ENCODE data around the gene FAR2.

DNA sequence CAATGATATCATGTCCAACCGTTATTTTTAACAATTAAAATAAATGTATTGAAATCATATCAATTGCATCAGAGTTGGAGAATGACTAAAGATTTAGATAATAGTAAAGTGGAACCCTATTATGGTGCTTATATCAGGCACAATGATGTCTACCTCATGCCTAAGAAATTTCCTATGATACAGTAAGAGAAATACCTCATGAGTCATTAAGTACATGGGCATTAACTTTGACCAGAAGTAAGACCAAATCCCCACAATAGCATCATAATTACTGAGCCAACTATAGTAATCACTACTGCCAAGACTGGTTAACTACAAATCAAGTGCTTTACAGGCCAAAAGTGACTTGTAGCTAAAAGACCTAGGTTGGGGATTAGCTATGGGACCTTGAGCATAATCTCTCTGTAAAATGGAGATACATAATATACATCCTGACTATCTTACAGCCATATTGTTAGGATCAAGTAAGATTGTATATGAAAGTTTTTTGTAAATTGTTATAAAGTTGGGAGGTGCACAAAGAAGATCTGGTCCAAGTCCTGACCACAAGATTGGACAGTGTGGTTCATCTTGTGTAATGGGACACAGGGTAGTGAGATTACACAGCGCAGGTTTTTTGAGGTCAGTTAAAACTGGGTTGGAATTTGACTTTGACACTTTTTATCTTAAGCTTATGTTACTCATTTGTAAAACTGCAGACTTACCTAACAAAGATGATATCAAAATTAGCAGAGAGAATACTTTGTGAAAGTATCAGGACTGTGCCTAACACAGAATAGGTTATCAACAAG is 171.4 kb downstream of the FAR2 start:
- TF ChIP-seq EP300 (IDR thresholded peaks at IDR 0.05; ENCODE audit: borderline replicate concordance), result no peak
- no peak for TF ChIP-seq ZBTB7A (IDR thresholded peaks at IDR 0.05; ENCODE audit: low read depth)
- no peak for TF ChIP-seq TEAD4 (IDR thresholded peaks at IDR 0.05)
- no peak for TF ChIP-seq RAD21 (IDR thresholded peaks at IDR 0.05; ENCODE audit: low read depth)
- TF ChIP-seq, protein P1, sequence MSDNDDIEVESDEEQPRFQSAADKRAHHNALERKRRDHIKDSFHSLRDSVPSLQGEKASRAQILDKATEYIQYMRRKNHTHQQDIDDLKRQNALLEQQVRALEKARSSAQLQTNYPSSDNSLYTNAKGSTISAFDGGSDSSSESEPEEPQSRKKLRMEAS (IDR thresholded peaks at IDR 0.05), result no peak
- no peak for TF ChIP-seq TAF1 (IDR thresholded peaks at IDR 0.05; ENCODE audit: low read depth)
- TF ChIP-seq YY1 (IDR thresholded peaks at IDR 0.05; ENCODE audit: low read depth), result no peak
- TF ChIP-seq, protein P2, sequence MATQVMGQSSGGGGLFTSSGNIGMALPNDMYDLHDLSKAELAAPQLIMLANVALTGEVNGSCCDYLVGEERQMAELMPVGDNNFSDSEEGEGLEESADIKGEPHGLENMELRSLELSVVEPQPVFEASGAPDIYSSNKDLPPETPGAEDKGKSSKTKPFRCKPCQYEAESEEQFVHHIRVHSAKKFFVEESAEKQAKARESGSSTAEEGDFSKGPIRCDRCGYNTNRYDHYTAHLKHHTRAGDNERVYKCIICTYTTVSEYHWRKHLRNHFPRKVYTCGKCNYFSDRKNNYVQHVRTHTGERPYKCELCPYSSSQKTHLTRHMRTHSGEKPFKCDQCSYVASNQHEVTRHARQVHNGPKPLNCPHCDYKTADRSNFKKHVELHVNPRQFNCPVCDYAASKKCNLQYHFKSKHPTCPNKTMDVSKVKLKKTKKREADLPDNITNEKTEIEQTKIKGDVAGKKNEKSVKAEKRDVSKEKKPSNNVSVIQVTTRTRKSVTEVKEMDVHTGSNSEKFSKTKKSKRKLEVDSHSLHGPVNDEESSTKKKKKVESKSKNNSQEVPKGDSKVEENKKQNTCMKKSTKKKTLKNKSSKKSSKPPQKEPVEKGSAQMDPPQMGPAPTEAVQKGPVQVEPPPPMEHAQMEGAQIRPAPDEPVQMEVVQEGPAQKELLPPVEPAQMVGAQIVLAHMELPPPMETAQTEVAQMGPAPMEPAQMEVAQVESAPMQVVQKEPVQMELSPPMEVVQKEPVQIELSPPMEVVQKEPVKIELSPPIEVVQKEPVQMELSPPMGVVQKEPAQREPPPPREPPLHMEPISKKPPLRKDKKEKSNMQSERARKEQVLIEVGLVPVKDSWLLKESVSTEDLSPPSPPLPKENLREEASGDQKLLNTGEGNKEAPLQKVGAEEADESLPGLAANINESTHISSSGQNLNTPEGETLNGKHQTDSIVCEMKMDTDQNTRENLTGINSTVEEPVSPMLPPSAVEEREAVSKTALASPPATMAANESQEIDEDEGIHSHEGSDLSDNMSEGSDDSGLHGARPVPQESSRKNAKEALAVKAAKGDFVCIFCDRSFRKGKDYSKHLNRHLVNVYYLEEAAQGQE (IDR thresholded peaks at IDR 0.05; ENCODE audit: low read depth), result no peak
- TF ChIP-seq CEBPB (IDR thresholded peaks at IDR 0.05), result no peak
- no peak for TF ChIP-seq FOXM1 (IDR thresholded peaks at IDR 0.05; ENCODE audit: borderline replicate concordance, low read depth)
- no peak for TF ChIP-seq CREB1 (IDR thresholded peaks at IDR 0.05; ENCODE audit: low read depth)
- no peak for TF ChIP-seq TCF12 (IDR thresholded peaks at IDR 0.05; ENCODE audit: low read depth)
- peak; percentile 34 for TF ChIP-seq NFIC (IDR thresholded peaks at IDR 0.05)
